Measurements from ENCODE around the gene SLITRK4. TPM values are rescaled to one million over a fixed set of nuclear protein-coding genes. Genes with fewer than 3 reads are reported as not detected.

Gene SLITRK4, protein sequence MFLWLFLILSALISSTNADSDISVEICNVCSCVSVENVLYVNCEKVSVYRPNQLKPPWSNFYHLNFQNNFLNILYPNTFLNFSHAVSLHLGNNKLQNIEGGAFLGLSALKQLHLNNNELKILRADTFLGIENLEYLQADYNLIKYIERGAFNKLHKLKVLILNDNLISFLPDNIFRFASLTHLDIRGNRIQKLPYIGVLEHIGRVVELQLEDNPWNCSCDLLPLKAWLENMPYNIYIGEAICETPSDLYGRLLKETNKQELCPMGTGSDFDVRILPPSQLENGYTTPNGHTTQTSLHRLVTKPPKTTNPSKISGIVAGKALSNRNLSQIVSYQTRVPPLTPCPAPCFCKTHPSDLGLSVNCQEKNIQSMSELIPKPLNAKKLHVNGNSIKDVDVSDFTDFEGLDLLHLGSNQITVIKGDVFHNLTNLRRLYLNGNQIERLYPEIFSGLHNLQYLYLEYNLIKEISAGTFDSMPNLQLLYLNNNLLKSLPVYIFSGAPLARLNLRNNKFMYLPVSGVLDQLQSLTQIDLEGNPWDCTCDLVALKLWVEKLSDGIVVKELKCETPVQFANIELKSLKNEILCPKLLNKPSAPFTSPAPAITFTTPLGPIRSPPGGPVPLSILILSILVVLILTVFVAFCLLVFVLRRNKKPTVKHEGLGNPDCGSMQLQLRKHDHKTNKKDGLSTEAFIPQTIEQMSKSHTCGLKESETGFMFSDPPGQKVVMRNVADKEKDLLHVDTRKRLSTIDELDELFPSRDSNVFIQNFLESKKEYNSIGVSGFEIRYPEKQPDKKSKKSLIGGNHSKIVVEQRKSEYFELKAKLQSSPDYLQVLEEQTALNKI
- total RNA-seq, result 0.61 and 0.97 TPM in 2 replicates

DNA sequence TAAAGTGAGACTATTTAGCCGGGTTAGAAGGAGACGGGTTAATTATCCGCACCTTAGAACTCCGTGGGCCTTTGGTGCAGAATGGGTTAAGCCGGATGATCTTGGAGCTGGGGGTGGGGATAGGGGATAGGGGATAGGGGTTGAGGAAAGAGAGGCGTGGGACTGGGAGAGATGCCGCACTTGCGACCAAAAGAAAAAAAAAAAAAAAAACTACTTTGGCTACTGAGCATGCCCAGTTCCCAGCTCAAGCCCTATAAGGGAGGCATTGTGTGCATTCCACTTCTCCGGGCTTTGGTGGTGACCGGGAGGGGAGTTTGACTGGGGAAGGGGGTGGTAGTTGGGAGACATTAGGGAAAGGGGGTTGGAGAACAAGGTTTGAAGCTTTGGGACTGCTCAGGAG lies at the start of gene SLITRK4:
Gene SLITRK4 (minus strand): TSS at position 187 of the 400 bp plus-strand sequence. CDS start 4,993 bp downstream, outside the sequence.

Other genes starting within 250 kb of the SLITRK4 start
- gene SPANXN3, start 118.6 kb downstream of the SLITRK4 start, total RNA-seq, result not detected in 2 replicates
- gene SPANXN2, start 84.7 kb upstream of the SLITRK4 start, total RNA-seq, result not detected in 2 replicates
- not detected in 2 replicates for gene UBE2NL, start 248.0 kb upstream of the SLITRK4 start, total RNA-seq

All from hair follicle dermal papilla cell (primary cell).